DND-41 (cell line): ENCODE measurements around the gene ZBTB42.

Experiments
- CTCF ChIP-seq: IDR thresholded peaks from 2 replicates; pipeline ENCODE4 v1.5.1; 2012; ENCODE audit warnings: borderline replicate concordance, low read length, moderate library complexity, mild to moderate bottlenecking; ENCODE audit not compliant: poor library complexity, severe bottlenecking; ENCODE audit errors: extremely low read depth
- EZH2 ChIP-seq: IDR thresholded peaks from 3 replicates; pipeline ENCODE4 v1.6.1; 2012; ENCODE audit warnings: borderline replicate concordance, low read depth, mild to moderate bottlenecking, moderate library complexity, low read length, inconsistent platforms; ENCODE audit not compliant: severe bottlenecking

GRCh38 chr14:104789752-104790743 is 10.9 kb upstream of the ZBTB42 start:
- no peak for TF ChIP-seq EZH2
- no peak for TF ChIP-seq CTCF
